ENCODE results near the gene PLXDC2. TPM values are rescaled to one million over a fixed set of nuclear protein-coding genes. Genes with fewer than 3 reads are reported as not detected.

The PLXDC2 gene
- total and polyA plus RNA-seq, 10 of the 15 experiments (the other 5 are each of a cell fraction or from before 2014, with no cell fraction given) = 0.05 to 1.8 (median 0.14) TPM; not detected in 2

DNA sequence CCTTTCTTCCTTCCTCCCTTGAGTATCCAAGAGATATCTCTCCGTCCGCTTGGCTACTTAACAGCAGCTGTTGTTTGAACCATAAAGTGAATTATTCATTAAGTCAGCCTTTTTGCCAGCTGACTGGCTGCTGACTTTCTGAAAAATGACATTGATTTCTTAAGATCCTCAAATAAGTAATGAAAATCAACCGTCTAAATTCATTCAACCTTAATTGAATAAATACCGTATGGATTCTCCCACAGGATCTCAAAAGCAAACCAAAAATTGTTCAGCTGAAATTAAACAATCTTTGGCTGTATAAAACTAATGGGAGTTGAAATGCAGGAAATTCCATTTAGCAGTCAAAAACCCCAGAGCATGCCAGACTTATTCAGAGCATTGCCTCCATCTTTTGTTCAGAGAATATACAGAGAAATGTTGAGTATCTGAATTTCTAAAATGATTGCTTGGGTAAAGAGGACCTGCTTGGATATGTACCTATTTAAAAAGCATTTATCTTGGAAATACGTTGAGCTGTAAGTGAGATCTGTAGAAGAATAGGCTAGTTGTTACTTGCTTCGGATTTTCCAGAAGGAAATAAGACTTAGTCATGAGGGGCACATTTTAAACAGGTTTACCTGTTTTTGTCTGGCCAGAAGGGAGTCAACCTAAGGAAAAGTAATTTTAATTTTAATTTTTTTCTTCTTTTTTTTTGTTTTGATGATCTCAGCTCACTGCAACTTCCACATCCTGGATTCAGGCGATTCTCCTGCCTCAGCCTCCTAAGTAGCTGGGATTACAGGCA lies 136.2 kb downstream of the PLXDC2 start (continued):
- TF ChIP-seq EP300 (IDR thresholded peaks at IDR 0.05; ENCODE audit: borderline replicate concordance in 1 of 2, control insufficient read depth in 1 of 2, low read depth in 2 of 2, low read length in 2 of 2) = no peak
- TF ChIP-seq, protein P1, sequence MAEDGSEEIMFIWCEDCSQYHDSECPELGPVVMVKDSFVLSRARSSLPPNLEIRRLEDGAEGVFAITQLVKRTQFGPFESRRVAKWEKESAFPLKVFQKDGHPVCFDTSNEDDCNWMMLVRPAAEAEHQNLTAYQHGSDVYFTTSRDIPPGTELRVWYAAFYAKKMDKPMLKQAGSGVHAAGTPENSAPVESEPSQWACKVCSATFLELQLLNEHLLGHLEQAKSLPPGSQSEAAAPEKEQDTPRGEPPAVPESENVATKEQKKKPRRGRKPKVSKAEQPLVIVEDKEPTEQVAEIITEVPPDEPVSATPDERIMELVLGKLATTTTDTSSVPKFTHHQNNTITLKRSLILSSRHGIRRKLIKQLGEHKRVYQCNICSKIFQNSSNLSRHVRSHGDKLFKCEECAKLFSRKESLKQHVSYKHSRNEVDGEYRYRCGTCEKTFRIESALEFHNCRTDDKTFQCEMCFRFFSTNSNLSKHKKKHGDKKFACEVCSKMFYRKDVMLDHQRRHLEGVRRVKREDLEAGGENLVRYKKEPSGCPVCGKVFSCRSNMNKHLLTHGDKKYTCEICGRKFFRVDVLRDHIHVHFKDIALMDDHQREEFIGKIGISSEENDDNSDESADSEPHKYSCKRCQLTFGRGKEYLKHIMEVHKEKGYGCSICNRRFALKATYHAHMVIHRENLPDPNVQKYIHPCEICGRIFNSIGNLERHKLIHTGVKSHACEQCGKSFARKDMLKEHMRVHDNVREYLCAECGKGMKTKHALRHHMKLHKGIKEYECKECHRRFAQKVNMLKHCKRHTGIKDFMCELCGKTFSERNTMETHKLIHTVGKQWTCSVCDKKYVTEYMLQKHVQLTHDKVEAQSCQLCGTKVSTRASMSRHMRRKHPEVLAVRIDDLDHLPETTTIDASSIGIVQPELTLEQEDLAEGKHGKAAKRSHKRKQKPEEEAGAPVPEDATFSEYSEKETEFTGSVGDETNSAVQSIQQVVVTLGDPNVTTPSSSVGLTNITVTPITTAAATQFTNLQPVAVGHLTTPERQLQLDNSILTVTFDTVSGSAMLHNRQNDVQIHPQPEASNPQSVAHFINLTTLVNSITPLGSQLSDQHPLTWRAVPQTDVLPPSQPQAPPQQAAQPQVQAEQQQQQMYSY (CRISPR knock-in tag; IDR thresholded peaks at IDR 0.05) = no peak
- no peak for TF ChIP-seq RUNX3 (IDR thresholded peaks at IDR 0.05; ENCODE audit: low read length)
- TF ChIP-seq STAT3 (IDR thresholded peaks at IDR 0.05; ENCODE audit: low read depth, low read length) = no peak
- no peak for TF ChIP-seq ASH2L (IDR thresholded peaks at IDR 0.05; ENCODE audit: borderline replicate concordance, low read depth)
- no peak for TF ChIP-seq SMAD5 (IDR thresholded peaks at IDR 0.05; ENCODE audit: low read depth)
- no peak for TF ChIP-seq SRF (IDR thresholded peaks at IDR 0.05; ENCODE audit: low read depth in 2 of 2, low read length in 2 of 2)
- TF ChIP-seq CBX5 (IDR thresholded peaks at IDR 0.05; ENCODE audit: low read depth) = no peak
